ENCODE results near the gene ITGA2. TPM values are rescaled to one million over a fixed set of nuclear protein-coding genes. Genes with fewer than 3 reads are reported as not detected.

The ITGA2 gene
- total RNA-seq, 1 donor from 2014 or later, result 2.4 TPM

- no peak for DNase-seq (ENCODE audit: low spot score)
Observed at GRCh38 chr5:52988335-52989024, 672 bp upstream of the ITGA2 start.

DNA sequence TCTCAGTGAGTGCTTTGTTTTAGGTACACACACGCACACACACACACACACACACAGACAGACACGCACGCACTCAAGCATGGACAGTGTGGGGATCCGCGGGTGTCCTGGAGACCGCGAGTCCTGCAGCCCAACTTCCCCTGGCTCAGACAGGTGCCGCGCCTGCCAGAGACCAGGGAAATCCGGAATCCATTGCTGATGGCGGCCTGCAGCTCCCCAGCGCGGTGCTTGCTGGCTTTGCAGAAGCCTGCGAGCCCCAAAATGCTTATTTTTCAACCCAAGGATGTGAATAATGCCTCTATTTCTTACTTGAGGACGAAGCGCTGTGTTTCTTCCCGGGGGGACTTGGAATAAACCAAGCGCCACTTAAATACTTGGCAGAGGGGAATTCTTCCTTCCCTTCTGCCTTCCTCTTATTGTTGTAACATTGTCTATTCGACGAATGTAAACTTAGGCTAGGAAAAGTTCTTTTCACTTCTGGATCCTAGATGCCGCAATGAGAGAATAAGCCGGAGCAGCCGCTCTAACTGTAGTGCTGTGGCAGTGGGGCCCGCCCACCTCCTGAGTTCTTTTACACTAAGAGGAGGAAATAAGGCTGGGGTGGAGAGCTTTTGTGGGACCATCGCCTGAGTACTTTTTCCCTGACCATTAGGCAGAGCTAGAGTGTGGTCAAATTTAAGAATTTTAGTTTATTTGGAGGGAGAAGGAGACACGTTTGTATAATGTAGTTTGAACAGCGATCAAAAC lies 802 bp downstream of the ITGA2 start:
- DNase-seq (ENCODE audit: low spot score), result peak; percentile 89

GRCh38 chr5:52990528-52990925 lies 1.4 kb downstream of the ITGA2 start:
- DNase-seq (ENCODE audit: low spot score), result no peak

DNA sequence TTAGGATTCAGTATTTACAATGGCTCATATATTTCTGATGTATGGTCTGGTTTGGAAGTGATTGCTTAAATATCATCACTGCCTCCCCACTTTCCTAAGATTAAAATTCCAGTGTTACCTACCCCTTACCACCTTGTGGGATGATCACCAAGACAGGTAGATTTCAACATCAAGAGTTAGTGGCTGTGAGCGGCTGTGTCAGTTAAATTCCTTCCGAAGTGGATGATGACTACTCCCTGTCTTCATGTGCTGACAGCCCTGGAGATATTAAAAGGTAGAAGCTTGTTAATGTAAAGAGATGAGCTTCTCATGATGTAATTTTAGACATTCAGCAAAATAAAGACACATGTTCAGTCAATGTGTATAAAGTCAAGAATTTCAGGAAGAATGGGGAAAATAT lies 4.2 kb downstream of the ITGA2 start:
- no peak for DNase-seq (ENCODE audit: low spot score)

GRCh38 chr5:52994266-52994665 lies 5.1 kb downstream of the ITGA2 start:
- DNase-seq (ENCODE audit: low spot score), result no peak

GRCh38 chr5:52995095-52995494 lies 5.9 kb downstream of the ITGA2 start:
- no peak for DNase-seq (ENCODE audit: low spot score)

- DNase-seq (ENCODE audit: low spot score), result no peak
Observed at GRCh38 chr5:52995914-52996313, 6.8 kb downstream of the ITGA2 start.

DNA sequence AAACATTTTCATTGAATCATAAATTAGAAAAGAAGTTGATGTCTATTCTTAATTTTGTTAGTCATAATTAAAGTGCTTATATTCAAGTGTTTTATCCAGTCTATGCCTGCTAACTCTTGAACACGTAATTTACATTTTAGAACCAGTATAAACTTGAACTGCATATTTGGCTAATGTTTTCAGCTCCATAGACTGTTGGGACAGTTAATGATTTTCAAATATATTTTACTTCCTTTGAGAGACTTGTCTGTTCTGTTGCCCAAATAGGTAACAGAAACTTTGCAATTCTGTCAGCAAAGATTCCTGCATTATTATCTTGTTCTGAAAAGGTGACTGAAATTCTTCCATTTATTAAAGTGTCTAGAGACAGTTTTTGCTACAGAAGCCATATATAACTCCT lies 7.8 kb downstream of the ITGA2 start:
- DNase-seq (ENCODE audit: low spot score), result no peak

DNA sequence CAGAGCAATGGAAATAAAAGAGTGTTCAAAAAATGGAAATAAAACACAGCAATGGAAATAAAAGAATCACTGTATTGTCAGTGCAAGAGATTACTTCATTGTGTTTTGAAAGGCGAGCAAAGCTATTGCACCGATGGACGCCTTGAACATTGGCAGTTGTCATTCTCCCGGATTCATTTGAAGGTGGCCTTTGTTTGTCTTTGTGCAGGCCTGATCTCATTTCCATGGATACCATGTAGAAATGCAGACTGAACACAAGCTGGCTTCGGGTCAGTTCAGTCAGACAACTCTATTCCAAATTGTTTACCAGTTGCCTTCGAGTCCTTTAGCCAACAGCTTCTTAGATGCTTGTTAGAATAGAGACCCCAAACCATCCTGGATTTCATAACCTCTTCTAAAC lies 8.3 kb downstream of the ITGA2 start:
- DNase-seq (ENCODE audit: low spot score), result no peak

GRCh38 chr5:52998552-52999313 lies 9.6 kb downstream of the ITGA2 start:
- DNase-seq (ENCODE audit: low spot score), result no peak

GRCh38 chr5:52999344-52999949 lies 10.3 kb downstream of the ITGA2 start:
- no peak for DNase-seq (ENCODE audit: low spot score)

DNA sequence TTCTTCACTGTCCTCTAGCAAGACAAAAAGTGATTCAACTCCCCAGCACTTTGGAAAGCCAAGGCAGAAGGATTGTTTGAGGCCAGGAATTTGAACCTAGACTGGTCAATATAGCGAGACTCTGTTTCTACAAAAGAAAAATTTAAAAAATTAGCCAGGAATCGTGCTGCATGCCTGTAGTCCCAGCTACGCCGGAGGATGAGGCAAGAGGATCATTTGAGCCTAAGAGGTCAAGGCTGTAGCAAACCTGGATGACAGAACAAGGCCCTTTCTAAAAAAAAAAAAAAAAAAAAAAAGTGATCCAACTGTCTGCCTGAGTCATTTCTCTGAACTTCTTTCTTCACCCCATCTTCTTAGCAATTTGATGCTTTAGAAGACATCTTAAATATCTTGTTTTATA lies 12.4 kb downstream of the ITGA2 start:
- no peak for DNase-seq (ENCODE audit: low spot score)

DNA sequence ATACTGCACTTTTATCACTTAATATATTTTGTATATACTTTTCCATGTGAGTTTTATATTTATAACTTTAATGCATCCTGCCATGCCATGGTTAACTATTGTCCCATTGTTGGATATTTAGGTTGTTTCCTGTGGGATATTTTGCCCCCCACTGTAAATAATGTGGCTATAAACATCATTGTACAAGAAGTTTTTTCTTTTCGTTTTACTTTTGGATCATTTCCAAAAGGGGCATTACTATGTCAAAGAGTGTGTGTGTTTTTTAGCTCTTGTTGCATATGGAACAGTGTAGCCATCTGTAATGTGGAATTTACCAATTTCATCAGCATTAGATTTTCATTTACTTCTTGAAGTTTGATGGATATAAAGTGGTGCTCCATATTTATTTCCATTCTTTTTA lies 13.3 kb downstream of the ITGA2 start:
- no peak for DNase-seq (ENCODE audit: low spot score)

GRCh38 chr5:53003144-53003543 lies 14.0 kb downstream of the ITGA2 start:
- DNase-seq (ENCODE audit: low spot score), result no peak

DNA sequence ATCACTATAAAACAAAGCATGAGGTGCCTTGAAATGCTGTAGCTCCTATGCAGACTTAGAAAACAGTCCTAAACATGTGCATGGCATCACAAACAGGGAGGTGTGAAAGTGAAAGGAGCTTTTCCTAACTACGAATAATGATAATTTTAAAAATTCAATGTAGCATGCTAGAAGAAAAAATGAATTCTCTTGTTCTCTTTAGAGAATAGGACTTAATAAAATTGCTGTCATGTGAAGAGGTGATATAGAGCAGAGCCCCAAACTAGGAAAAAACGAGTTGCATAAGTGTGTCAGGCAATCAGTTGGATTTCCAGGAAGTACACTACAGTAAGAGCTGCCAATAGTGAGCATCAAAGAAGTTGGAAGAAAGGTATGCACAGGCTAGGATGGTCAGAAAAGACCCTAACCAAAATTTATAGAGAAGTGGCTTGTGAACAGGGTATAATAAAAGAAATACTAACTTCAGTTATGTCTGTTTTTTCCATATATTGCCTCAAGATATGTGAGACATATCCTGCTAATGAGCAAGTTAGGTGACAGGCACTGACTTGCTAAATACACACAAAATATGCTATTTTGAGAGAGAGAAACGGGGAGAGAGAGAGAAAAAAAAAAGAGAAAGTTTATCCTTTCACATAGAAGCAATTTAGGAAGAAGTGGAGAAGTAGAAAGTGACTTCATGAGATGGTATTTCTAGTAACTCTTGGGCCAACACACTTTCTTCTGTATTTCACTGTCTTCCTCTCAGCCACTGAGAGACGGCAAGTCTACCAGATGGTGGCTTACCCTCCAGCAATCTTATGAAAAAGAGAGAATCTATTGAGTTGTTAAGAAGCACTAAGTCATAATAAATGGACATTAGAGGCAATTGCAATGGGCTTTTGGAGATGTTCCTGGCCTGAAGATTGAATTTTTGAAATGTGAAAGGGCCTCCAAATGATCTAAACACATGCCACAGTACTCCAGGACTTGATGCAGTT lies 18.0 kb downstream of the ITGA2 start:
- no peak for DNase-seq (ENCODE audit: low spot score)

DNA sequence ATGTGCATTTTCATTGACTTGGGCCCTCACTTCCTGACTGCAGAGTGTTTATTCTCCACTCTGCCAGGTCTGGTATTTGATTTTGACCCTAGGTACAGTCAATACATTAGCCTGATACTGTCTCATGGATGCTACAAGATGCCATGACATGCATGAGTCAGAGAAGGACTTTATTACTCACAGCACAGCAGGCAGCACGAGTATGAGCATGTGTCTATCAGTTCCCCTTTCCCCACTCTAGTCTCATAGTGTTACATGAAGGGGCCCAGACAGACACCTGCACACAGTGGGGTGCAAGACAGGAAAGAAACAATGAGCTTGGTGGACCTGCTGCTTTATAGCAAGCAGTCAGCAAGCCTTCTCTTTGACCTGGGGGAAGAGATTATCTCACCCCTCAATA lies 19.6 kb downstream of the ITGA2 start:
- DNase-seq (ENCODE audit: low spot score), result no peak

- DNase-seq (ENCODE audit: low spot score), result no peak
Observed at GRCh38 chr5:53009816-53010215, 20.7 kb downstream of the ITGA2 start.

DNA sequence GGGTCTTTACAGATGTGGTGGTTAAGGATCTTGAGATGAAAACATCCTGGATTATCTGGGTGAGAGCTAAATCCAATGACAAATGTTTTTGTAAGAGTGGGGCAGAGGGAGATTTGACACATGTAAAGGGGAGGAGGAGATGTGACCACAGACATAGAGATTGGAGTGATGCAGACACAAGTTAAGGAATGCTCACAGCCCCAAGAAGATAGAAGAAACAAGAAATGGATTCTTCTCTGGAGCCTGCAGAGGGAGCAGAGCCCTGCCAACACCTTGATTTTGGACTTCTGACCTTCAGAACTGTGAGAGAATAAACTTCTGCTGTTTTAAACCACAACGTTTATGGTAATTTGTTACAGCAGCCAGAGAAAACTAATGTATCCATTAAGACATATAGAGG lies 21.7 kb downstream of the ITGA2 start:
- DNase-seq (ENCODE audit: low spot score), result no peak

DNA sequence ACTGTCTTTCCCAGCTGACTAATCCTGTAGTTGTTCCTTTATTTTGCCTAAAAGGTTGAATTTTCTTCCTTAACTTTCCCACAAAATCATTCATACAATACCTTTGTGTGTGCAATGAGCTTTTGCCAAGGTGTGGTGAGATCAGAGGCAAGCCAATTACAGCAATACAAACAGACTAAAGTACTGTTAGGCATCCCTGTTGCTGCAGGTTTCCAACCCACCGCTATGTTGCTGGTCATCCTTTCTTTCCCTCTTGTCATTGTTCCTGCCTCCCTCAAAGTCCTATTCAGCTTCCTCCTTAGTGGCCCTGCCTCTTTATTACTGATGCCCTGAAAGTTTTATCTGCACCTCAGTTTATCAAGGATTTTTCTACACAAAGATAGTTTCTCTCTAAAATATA lies 22.1 kb downstream of the ITGA2 start:
- no peak for DNase-seq (ENCODE audit: low spot score)

DNA sequence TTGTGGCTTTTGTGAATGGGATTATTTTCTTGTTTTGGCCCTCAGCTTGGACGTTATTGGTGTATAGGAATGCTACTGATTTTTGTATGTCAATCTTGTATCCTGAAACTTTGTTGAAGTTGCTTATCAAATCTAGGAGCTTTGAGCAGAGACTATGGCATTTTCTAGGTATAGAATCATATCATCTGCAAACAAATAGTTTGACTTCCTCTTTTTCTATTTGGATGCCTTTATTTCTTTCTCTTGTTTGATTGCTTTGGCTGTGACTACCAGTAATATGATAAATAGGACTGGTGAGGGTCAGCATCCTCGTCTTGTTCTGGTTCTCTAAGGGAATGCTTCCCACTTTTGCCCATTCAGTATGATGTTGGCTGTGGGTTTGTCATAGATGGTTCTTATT lies 24.7 kb downstream of the ITGA2 start:
- no peak for DNase-seq (ENCODE audit: low spot score)

DNA sequence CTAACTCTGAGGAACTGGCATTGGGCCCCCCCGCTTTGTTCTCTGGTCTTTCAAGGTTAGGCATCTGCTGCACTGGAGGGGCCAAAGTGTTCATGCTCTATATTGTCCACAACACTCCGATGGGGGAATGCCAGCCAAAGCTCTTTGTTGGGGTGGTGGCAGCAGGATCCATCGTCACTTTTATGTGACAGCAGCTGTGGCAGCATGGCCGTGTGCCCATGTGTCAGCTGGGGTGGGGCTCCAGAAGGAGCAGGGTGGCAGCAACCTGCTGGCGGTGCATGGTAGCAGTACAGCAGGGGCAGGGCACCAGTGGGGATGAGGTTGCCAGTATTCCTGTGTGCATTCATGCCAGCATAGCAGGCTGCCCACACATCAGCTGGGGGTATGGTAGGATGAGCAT lies 28.2 kb downstream of the ITGA2 start:
- no peak for DNase-seq (ENCODE audit: low spot score)

Measured in mesenteric fat pad (tissue), 1 donor.